OCI-LY1 (cell line): ENCODE data around the gene TNC.

Experiments used
- H2AFZ ChIP-seq: fragments of 200-600 bp; sonication (generic), shearing (Covaris generic); 2 replicates; pipeline ENCODE4 v1.6.0; 2014; ENCODE audit warnings: antibody characterized with exemption, mild to moderate bottlenecking, low read length
- H3F3A ChIP-seq: fragments of 200-600 bp; sonication (generic), shearing (Covaris generic); 2 replicates; pipeline ENCODE4 v1.6.0; 2014; ENCODE audit warnings: mild to moderate bottlenecking, antibody characterized with exemption, low read length, moderate library complexity; ENCODE audit not compliant: insufficient read depth
- H3K27ac ChIP-seq: fragments of 200-600 bp; sonication (generic); 2 replicates; pipeline ENCODE4 v1.5.1; 2014; ENCODE audit warnings: low read length, mixed run types, mild to moderate bottlenecking, low read depth; ENCODE audit not compliant: poor library complexity, severe bottlenecking
- H3K27me3 ChIP-seq: fragments of 200-600 bp; sonication (generic); 2 replicates; pipeline ENCODE4 v1.6.0; 2014; ENCODE audit warnings: antibody characterized with exemption, mild to moderate bottlenecking, low read length, moderate library complexity; ENCODE audit not compliant: insufficient read depth
- H3K36me3 ChIP-seq: fragments of 200-600 bp; sonication (generic); 2 replicates; pipeline ENCODE4 v1.6.1; 2014; ENCODE audit warnings: mild to moderate bottlenecking, antibody characterized with exemption, low read length, moderate library complexity, mixed read lengths; ENCODE audit not compliant: insufficient read depth
- H3K4me1 ChIP-seq: fragments of 200-600 bp; sonication (generic); 2 replicates; pipeline ENCODE4 v1.5.1; 2014; ENCODE audit warnings: mild to moderate bottlenecking, low read length, moderate library complexity; ENCODE audit not compliant: insufficient read depth, severe bottlenecking
- H3K4me2 ChIP-seq: fragments of 200-600 bp; sonication (generic), shearing (Covaris generic); 2 replicates; pipeline ENCODE4 v1.6.1; 2014; ENCODE audit warnings: low read length
- H3K4me3 ChIP-seq: fragments of 200-600 bp; sonication (generic); 2 replicates; pipeline ENCODE4 v1.5.1; 2014; ENCODE audit warnings: low read length, low read depth, mild to moderate bottlenecking, mixed read lengths; ENCODE audit not compliant: poor library complexity, severe bottlenecking
- H3K79me2 ChIP-seq: fragments of 200-600 bp; shearing (Covaris generic); 2 replicates; pipeline ENCODE4 v1.6.1; 2016; ENCODE audit warnings: mixed run types, low read length, mixed read lengths; ENCODE audit not compliant: insufficient read depth
- H3K9ac ChIP-seq: fragments of 200-600 bp; sonication (generic), shearing (Covaris generic); 2 replicates; pipeline ENCODE4 v1.6.1; 2014; ENCODE audit warnings: mild to moderate bottlenecking, low read length, mixed read lengths
- H3K9me2 ChIP-seq: fragments of 200-600 bp; sonication (generic), shearing (Covaris generic); 2 replicates; pipeline ENCODE4 v1.6.1; 2014; ENCODE audit warnings: low read depth, mild to moderate bottlenecking, low read length, mixed read lengths
- H3K9me3 ChIP-seq: fragments of 200-600 bp; shearing (Covaris generic); 2 replicates; pipeline ENCODE4 v1.6.1; 2014; ENCODE audit warnings: low read length, mixed read lengths
- H4K20me1 ChIP-seq: fragments of 200-600 bp; sonication (generic), shearing (Covaris generic); 2 replicates; pipeline ENCODE4 v1.6.0; 2016; ENCODE audit warnings: mild to moderate bottlenecking, low read length; ENCODE audit not compliant: insufficient read depth
- EZH2 ChIP-seq: fragments of 200-600 bp; sonication (generic), shearing (Covaris generic); IDR thresholded peaks from 2 replicates; pipeline ENCODE4 v1.8.0; 2017; ENCODE audit warnings: borderline replicate concordance, mixed run types, mild to moderate bottlenecking, antibody characterized with exemption, low read length, moderate library complexity, mixed read lengths
- TF ChIP-seq, protein P1 (sequence below): fragments of 200-600 bp; sonication (generic), shearing (Covaris generic); IDR thresholded peaks from 2 replicates; pipeline ENCODE4 v1.5.1; 2017; ENCODE audit warnings: mild to moderate bottlenecking, antibody characterized with exemption, low read length, moderate library complexity, mixed read lengths

Gene TNC

DNA sequence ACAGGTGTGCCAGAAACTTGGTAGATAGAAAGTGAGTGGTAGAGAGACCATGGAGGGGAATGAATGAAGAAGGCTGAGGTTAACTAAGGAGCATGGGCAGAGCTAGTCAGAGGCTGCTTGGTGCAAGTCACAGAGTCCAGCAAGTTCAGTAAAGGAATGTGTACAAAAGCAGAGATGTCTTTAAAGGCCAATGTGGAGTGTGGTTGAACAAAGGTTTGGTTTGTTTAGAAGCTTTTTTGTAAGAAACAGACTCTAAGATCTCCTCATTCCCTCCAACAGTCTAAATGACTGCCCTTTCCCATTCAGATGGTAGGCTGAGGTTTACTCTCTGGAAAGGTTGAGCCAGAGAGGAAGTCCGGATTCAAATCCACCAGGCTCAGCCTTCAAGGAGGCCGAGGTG, 84.2 kb downstream of the TNC start:
- TF ChIP-seq, protein P1, sequence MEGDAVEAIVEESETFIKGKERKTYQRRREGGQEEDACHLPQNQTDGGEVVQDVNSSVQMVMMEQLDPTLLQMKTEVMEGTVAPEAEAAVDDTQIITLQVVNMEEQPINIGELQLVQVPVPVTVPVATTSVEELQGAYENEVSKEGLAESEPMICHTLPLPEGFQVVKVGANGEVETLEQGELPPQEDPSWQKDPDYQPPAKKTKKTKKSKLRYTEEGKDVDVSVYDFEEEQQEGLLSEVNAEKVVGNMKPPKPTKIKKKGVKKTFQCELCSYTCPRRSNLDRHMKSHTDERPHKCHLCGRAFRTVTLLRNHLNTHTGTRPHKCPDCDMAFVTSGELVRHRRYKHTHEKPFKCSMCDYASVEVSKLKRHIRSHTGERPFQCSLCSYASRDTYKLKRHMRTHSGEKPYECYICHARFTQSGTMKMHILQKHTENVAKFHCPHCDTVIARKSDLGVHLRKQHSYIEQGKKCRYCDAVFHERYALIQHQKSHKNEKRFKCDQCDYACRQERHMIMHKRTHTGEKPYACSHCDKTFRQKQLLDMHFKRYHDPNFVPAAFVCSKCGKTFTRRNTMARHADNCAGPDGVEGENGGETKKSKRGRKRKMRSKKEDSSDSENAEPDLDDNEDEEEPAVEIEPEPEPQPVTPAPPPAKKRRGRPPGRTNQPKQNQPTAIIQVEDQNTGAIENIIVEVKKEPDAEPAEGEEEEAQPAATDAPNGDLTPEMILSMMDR: no peak
- no peak for TF ChIP-seq EZH2
- H3K4me1 ChIP-seq: no peaks in the 10 kb centered on the region
- no peak overlapping the region for H2AFZ ChIP-seq
- no peak overlapping the region for H3K4me3 ChIP-seq
- H3K27me3 ChIP-seq: no peaks in the 10 kb centered on the region
- H3K9ac ChIP-seq: no peak overlapping the region
- H3K79me2 ChIP-seq: no peaks in the 10 kb centered on the region
- H3K9me2 ChIP-seq: no peaks in the 10 kb centered on the region
- no peaks in the 10 kb centered on the region for H4K20me1 ChIP-seq
- H3F3A ChIP-seq: no peaks in the 10 kb centered on the region
- H3K36me3 ChIP-seq: no peaks in the 10 kb centered on the region
- no peak overlapping the region for H3K4me2 ChIP-seq
- H3K27ac ChIP-seq: no peak overlapping the region
- no peaks in the 10 kb centered on the region for H3K9me3 ChIP-seq

DNA sequence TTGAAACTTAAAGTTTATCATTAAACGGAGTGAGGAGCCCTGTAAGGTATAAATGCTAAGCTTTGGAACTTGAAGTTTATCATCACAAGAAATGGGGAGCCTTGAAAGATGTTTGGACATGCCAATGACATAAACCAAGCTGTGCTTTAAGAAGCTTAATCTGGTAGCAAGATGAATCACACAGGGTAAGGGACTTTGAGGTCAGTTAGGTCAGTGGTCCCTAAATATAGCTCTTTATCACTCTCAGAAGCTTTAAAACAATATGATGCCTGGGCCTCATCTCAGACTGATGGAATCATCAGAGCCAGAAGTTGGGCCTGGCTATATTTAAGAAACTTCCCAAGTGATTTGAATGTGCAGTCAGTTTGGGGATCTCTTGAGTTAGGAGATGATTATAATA, 85.7 kb downstream of the TNC start:
- H3K27me3 ChIP-seq: no peaks in the 10 kb centered on the region
- no peak overlapping the region for H3K4me3 ChIP-seq
- H3K4me1 ChIP-seq: no peaks in the 10 kb centered on the region
- no peak overlapping the region for H2AFZ ChIP-seq
- H3K27ac ChIP-seq: no peak overlapping the region
- no peaks in the 10 kb centered on the region for H3K36me3 ChIP-seq
- H3K4me2 ChIP-seq: no peak overlapping the region
- H3K9ac ChIP-seq: no peak overlapping the region
- no peaks in the 10 kb centered on the region for H3K79me2 ChIP-seq
- no peak for TF ChIP-seq EZH2
- TF ChIP-seq, protein P1: no peak
- no peaks in the 10 kb centered on the region for H4K20me1 ChIP-seq
- no peaks in the 10 kb centered on the region for H3K9me2 ChIP-seq
- H3F3A ChIP-seq: no peaks in the 10 kb centered on the region
- no peaks in the 10 kb centered on the region for H3K9me3 ChIP-seq

DNA sequence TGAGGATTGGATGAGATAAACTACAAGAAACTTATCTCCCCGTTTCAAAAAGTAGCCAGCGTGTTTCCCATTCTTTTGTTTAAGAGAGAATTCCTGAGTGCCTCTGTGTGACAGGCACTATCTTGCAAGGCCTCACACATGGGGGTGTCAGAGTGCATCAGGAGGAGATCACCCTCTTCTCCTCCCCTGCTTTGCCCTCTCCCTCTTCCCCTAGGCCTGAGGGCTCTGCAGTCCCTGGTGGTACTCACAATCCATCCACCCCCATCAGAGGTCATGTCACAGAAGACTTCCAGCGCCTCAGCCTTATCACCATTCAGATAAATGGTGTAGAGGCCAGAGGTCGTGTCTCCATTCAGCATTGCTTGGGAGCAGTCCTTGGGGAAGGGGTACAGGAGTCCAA, 88.0 kb downstream of the TNC start:
- TF ChIP-seq, protein P1: no peak
- no peak for TF ChIP-seq EZH2

More for the DNA sequence above, 88.0 kb downstream of the TNC start:
- no peaks in the 10 kb centered on the region for H3K9me3 ChIP-seq
- no peak overlapping the region for H3K4me2 ChIP-seq
- H3K4me3 ChIP-seq: no peak overlapping the region
- no peak overlapping the region for H3K9ac ChIP-seq
- no peaks in the 10 kb centered on the region for H3K27me3 ChIP-seq
- H3K36me3 ChIP-seq: no peaks in the 10 kb centered on the region
- no peaks in the 10 kb centered on the region for H3K9me2 ChIP-seq
- no peaks in the 10 kb centered on the region for H3K79me2 ChIP-seq
- H3K4me1 ChIP-seq: no peaks in the 10 kb centered on the region
- H3F3A ChIP-seq: no peaks in the 10 kb centered on the region
- no peak overlapping the region for H2AFZ ChIP-seq
- H3K27ac ChIP-seq: no peak overlapping the region
- no peaks in the 10 kb centered on the region for H4K20me1 ChIP-seq
